Bronchial epithelial cell (primary cell): ENCODE results near the gene RNF114. TPM values are rescaled to one million over a fixed set of nuclear protein-coding genes. Genes with fewer than 3 reads are reported as not detected.

Experiments used
- DNase-seq: peaks from one replicate; pipeline ENCODE4 v3.0.0-alpha.2; 2010; ENCODE audit warnings: low read depth
- FAIRE-seq: peaks from 2 replicates; lab custom pipeline; 2011; peaks lifted over from hg19 to GRCh38; lab: Jason Lieb, UNC
- H3K27me3 ChIP-seq: 2 replicates; pipeline ENCODE4 v1.5.1; 2011; ENCODE audit warnings: low read length; ENCODE audit not compliant: control insufficient read depth, insufficient read depth
- H3K36me3 ChIP-seq: 2 replicates; pipeline ENCODE4 v1.5.1; 2011; ENCODE audit warnings: low read length; ENCODE audit not compliant: control insufficient read depth, insufficient read depth
- H3K4me3 ChIP-seq: 2 replicates; pipeline ENCODE4 v1.5.1; 2011; ENCODE audit warnings: mild to moderate bottlenecking, low read depth, low read length, control low read depth
- total RNA-seq: library from RNA; depleted of rRNA; stranded (reverse); fragments of >200 nt; gene quantifications from 2 replicates; pipeline ENCODE4 v1.2.1, GENCODE V29; 2014
- TF ChIP-seq, protein P1 (sequence below): IDR thresholded peaks from 2 replicates; pipeline ENCODE4 v1.5.1; 2011; ENCODE audit warnings: mild to moderate bottlenecking, moderate library complexity, low read length, control low read depth, inconsistent platforms; ENCODE audit not compliant: insufficient read depth, severe bottlenecking

Gene RNF114
- total RNA-seq, 1 donor from 2014 or later, result 67.1 TPM

DNA sequence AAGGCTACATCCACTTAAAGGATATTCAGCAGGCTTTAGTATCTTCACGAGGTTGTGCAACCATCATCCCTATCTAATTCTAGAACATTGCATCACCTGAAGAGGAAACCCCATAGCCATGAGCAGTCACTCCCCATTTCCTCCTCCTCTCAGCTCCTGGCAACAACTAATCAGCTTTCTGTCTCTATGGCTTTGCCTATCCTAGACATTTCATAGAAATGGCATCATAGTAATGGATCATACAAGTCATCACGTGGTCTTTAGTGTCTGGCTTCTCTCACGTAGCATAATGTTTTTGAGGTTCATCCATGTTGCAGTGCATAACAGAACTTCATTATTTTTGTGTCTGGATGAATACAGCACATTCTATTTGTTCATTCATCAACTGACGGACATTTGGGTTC, 67.1 kb downstream of the RNF114 start:
- FAIRE-seq, result no peak
- peak; percentile 97 for DNase-seq
- Histone ChIP-seq H3K27me3 (no peaks in the 10 kb centered on the region), H3K4me3 (no peak overlapping the region), H3K36me3 (no peaks in the 10 kb centered on the region)
- TF ChIP-seq, protein P1, sequence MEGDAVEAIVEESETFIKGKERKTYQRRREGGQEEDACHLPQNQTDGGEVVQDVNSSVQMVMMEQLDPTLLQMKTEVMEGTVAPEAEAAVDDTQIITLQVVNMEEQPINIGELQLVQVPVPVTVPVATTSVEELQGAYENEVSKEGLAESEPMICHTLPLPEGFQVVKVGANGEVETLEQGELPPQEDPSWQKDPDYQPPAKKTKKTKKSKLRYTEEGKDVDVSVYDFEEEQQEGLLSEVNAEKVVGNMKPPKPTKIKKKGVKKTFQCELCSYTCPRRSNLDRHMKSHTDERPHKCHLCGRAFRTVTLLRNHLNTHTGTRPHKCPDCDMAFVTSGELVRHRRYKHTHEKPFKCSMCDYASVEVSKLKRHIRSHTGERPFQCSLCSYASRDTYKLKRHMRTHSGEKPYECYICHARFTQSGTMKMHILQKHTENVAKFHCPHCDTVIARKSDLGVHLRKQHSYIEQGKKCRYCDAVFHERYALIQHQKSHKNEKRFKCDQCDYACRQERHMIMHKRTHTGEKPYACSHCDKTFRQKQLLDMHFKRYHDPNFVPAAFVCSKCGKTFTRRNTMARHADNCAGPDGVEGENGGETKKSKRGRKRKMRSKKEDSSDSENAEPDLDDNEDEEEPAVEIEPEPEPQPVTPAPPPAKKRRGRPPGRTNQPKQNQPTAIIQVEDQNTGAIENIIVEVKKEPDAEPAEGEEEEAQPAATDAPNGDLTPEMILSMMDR, result no peak

Other genes with a start within 250 kb of the RNF114 start
- gene B4GALT5, start 222.5 kb upstream of the RNF114 start, total RNA-seq, result 9.7 and 25.2 TPM in 2 replicates
- gene SLC9A8, start 123.6 kb upstream of the RNF114 start, total RNA-seq, result 1.6 and 4.6 TPM in 2 replicates
- gene SPATA2, start 20.9 kb upstream of the RNF114 start, total RNA-seq, result 0.79 and 1.0 TPM in 2 replicates
- not detected in 2 replicates for gene SNAI1, start 46.6 kb downstream of the RNF114 start, total RNA-seq
- 18.4 and 30.2 TPM in 2 replicates for gene UBE2V1, start 176.8 kb downstream of the RNF114 start, total RNA-seq
- gene PEDS1, start 217.3 kb downstream of the RNF114 start, total RNA-seq, result 9.7 and 16.9 TPM in 2 replicates